Inferior parietal cortex (tissue), 1 donor: Measurements from ENCODE around the gene CYB5A.

Experiments
- DNase-seq: peaks from one replicate; pipeline ENCODE4 v3.0.0-alpha.2; 2016; ENCODE audit errors: extremely low spot score

Gene CYB5A

DNA sequence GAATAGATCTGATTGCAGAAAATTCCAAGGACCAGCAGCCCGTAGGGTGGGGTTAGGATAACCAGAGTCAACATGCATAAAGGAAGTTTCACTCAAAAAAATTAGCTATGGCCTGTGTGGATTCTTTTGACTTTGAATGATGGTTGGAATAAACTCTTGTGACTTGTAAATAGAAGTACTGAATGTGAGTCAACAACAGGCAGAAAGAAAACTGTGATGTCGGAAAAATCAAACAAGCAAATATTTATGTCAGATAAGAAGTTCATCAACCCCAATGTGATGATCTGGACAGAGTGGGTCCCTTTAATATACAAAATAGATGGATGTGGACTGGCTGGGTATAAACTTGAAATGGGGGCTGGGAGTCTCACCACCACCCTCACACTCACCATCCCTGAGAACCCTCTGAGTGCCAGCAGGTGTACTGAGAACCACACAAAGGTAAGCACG lies 75.1 kb downstream of the CYB5A start:
- DNase-seq: no peak

DNA sequence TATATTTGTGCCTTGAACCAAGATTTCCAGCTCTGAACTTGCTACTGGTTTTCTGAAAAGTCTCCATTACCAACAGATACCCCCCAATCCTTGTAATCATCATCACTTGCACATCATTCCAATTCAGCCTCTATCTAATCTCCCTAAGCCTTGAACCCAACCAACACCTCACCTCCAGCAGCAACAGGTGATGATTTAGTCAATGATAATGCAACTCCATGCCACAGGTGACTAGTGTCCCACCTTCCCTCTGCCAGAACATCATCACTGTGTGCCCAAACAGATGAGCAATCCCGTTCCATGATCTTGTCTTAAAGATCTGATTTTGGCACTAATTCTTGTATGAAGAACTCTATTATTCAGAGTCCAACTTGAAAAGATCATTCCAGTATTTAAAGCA lies 75.9 kb downstream of the CYB5A start:
- DNase-seq: no peak

DNA sequence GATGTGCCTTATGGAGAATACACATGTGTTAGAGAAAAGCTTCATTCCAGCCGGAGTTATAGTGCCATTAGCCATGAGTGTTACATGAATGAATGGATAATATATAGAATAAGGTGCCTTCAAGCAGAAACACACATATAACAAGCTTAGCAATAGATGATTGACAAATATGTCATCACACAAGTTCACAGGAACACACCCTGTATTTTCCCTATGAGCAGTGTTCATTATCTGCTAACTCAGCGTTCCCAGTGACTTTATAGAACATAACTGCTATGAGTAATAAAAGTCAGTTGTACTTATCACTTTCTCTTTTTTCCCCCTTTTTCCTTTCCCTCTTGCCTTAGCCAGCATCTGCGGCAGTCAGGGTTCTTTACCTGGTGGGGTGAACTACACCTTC lies 78.3 kb downstream of the CYB5A start:
- DNase-seq: no peak

DNA sequence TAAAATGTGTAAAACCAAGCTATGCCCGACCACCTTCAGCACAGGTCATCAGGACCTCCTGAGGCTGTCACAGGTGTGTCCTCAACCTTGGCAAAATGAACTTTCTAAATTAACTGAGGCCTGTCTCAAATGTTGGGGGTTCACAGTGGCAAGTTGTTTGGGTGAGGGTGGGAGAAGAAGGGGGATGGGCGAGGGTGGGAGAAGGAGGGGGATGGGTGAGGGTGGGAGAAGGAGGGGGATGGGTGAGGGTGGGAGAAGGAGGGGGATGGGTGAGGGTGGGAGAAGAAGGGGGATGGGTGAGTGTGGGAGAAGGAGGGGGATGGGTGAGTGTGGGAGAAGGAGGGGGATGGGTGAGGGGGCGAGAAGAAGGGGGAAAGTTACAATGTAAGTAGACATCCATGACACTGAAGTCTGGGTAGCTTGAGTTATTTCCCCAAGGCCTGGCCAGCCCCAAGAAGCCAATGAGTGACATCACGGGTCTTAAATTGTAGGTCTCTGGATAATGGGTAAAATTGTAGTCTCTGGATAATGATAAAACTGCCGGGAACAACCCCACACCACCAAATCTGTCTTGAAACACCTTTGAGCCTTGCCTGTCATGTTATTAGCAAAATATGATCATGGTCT lies 87.1 kb downstream of the CYB5A start:
- no peak for DNase-seq

DNA sequence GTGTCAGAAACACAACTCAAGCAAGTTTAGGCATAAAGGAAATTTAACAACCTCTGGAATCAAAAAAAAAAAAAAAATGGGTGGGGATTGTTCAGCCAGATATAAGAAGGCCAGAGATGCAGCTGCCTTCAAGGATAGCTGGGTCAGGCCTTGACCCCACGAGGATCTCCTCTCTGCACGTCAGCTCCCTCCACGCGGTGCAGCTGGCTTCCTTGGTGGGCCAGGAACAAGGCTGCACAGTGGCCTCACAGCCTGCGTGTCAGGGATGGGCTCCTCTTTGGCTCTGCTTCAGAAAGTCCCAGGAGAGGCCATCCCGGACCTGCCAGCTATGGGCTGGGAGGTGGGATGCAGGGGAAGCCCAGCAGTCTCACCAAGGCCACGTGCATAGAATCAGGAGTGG lies 88.0 kb downstream of the CYB5A start:
- no peak for DNase-seq
